NT2/D1 (cell line): ENCODE data around the gene LDLRAD3.
"Not testable (repeated sequence)": the region's sequence is repeated elsewhere in the genome, so short reads cannot be mapped to it uniquely, and the experiment has no call there.

Experiments
- DNase-seq: peaks from one replicate; pipeline ENCODE4 v3.0.0-alpha.2; 2011; ENCODE audit warnings: low read depth, low spot score
- H3K27me3 ChIP-seq: 2 replicates; pipeline ENCODE4 v1.6.0; 2011; ENCODE audit warnings: mild to moderate bottlenecking; ENCODE audit not compliant: insufficient read length, insufficient read depth
- H3K36me3 ChIP-seq: 2 replicates; pipeline ENCODE4 v1.6.1; 2011; ENCODE audit warnings: mild to moderate bottlenecking, low read length, mixed read lengths; ENCODE audit not compliant: insufficient read depth, insufficient read length
- H3K4me1 ChIP-seq: 2 replicates; pipeline ENCODE4 v1.5.1; 2011; ENCODE audit not compliant: insufficient read depth, insufficient read length
- H3K4me3 ChIP-seq: 2 replicates; pipeline ENCODE4 v1.5.1; 2011; ENCODE audit warnings: low read depth; ENCODE audit not compliant: insufficient read length
- H3K9ac ChIP-seq: 2 replicates; pipeline ENCODE4 v1.6.0; 2011; ENCODE audit warnings: low read depth; ENCODE audit not compliant: insufficient read length
- H3K9me3 ChIP-seq: 2 replicates; pipeline ENCODE4 v1.5.1; 2011; ENCODE audit warnings: mild to moderate bottlenecking, low read length; ENCODE audit not compliant: insufficient read depth
- SUZ12 ChIP-seq: IDR thresholded peaks from 2 replicates; pipeline ENCODE4 v1.6.1; 2011; ENCODE audit not compliant: insufficient read length, insufficient read depth; ENCODE audit errors: extremely low read depth
- YY1 ChIP-seq: IDR thresholded peaks from 2 replicates; pipeline ENCODE4 v1.6.1; 2011; ENCODE audit not compliant: insufficient read length, insufficient read depth
- ZNF274 ChIP-seq: IDR thresholded peaks from 2 replicates; pipeline ENCODE4 v1.6.1; 2011; ENCODE audit warnings: mild to moderate bottlenecking, low read depth, low read length

The LDLRAD3 gene

GRCh38 chr11:36007127-36007655 lies 63.3 kb downstream of the LDLRAD3 start:
- Histone ChIP-seq H3K4me1 (peaks cover 2% of the 10 kb centered on the region), H3K27me3 (no peaks in the 10 kb centered on the region), H3K4me3 (no peak overlapping the region), H3K9ac (no peak overlapping the region), H3K9me3 (peaks cover 20% of the 10 kb centered on the region; the same call in 1 of the 2 replicates), H3K36me3 (no peaks in the 10 kb centered on the region)
- TF ChIP-seq YY1: no peak
- TF ChIP-seq ZNF274: no peak
- no peak for TF ChIP-seq SUZ12
- DNase-seq: no peak

GRCh38 chr11:36008584-36008983 lies 64.7 kb downstream of the LDLRAD3 start:
- Histone ChIP-seq H3K9ac (no peak overlapping the region), H3K9me3 (peaks cover 14% of the 10 kb centered on the region; the same call in 1 of the 2 replicates), H3K36me3 (no peaks in the 10 kb centered on the region), H3K27me3 (no peaks in the 10 kb centered on the region), H3K4me1 (no peaks in the 10 kb centered on the region), H3K4me3 (no peak overlapping the region)
- DNase-seq: no peak
- TF ChIP-seq SUZ12: no peak
- TF ChIP-seq YY1: no peak
- no peak for TF ChIP-seq ZNF274

- DNase-seq: no peak
- H3K27me3 ChIP-seq: no peaks in the 10 kb centered on the region
- H3K36me3 ChIP-seq: no peaks in the 10 kb centered on the region
- H3K4me3 ChIP-seq: no peak overlapping the region
- TF ChIP-seq SUZ12: no peak
- no peak for TF ChIP-seq ZNF274
- no peak for TF ChIP-seq YY1
- H3K9me3 ChIP-seq: peaks cover 5% of the 10 kb centered on the region; the same call in 1 of the 2 replicates
- no peak overlapping the region for H3K9ac ChIP-seq
- H3K4me1 ChIP-seq: no peaks in the 10 kb centered on the region
Observed at GRCh38 chr11:36009473-36009872, 65.6 kb downstream of the LDLRAD3 start.

GRCh38 chr11:36010010-36010740 lies 66.3 kb downstream of the LDLRAD3 start:
- no peaks in the 10 kb centered on the region for H3K9me3 ChIP-seq
- no peaks in the 10 kb centered on the region for H3K27me3 ChIP-seq
- DNase-seq: no peak
- TF ChIP-seq SUZ12 (no peak), ZNF274 (no peak), YY1 (no peak)
- no peak overlapping the region for H3K9ac ChIP-seq
- no peaks in the 10 kb centered on the region for H3K36me3 ChIP-seq
- no peaks in the 10 kb centered on the region for H3K4me1 ChIP-seq
- H3K4me3 ChIP-seq: no peak overlapping the region

GRCh38 chr11:36011574-36011973 lies 67.7 kb downstream of the LDLRAD3 start:
- TF ChIP-seq YY1 (no peak), ZNF274 (no peak), SUZ12 (no peak)

GRCh38 chr11:36012455-36012854 lies 68.6 kb downstream of the LDLRAD3 start:
- no peak for TF ChIP-seq ZNF274
- TF ChIP-seq YY1: no peak
- H3K4me1 ChIP-seq: no peaks in the 10 kb centered on the region
- DNase-seq: no peak
- H3K36me3 ChIP-seq: no peaks in the 10 kb centered on the region
- no peak overlapping the region for H3K9ac ChIP-seq
- no peaks in the 10 kb centered on the region for H3K27me3 ChIP-seq
- H3K4me3 ChIP-seq: no peak overlapping the region
- no peaks in the 10 kb centered on the region for H3K9me3 ChIP-seq

More at GRCh38 chr11:36011574-36011973, 67.7 kb downstream of the LDLRAD3 start:
- no peak for DNase-seq
- Histone ChIP-seq H3K9me3 (no peaks in the 10 kb centered on the region), H3K9ac (no peak overlapping the region), H3K27me3 (no peaks in the 10 kb centered on the region), H3K4me3 (no peak overlapping the region), H3K36me3 (no peaks in the 10 kb centered on the region), H3K4me1 (no peaks in the 10 kb centered on the region)

GRCh38 chr11:36012979-36013378 lies 69.1 kb downstream of the LDLRAD3 start:
- Histone ChIP-seq H3K27me3 (no peaks in the 10 kb centered on the region), H3K4me1 (no peaks in the 10 kb centered on the region), H3K9me3 (no peaks in the 10 kb centered on the region), H3K36me3 (no peaks in the 10 kb centered on the region), H3K9ac (no peak overlapping the region), H3K4me3 (no peak overlapping the region)
- no peak for TF ChIP-seq YY1
- TF ChIP-seq ZNF274: no peak
- no peak for TF ChIP-seq SUZ12
- DNase-seq: no peak

- not testable (repeated sequence) for H3K9ac ChIP-seq, H3K27me3 ChIP-seq, H3K9me3 ChIP-seq, H3K36me3 ChIP-seq, H3K4me3 ChIP-seq, H3K4me1 ChIP-seq, DNase-seq
Observed at GRCh38 chr11:36013446-36013845, 69.6 kb downstream of the LDLRAD3 start.
